ENCODE measurements around the gene AKAP6. TPM values are rescaled to one million over a fixed set of nuclear protein-coding genes. Genes with fewer than 3 reads are reported as not detected.

The AKAP6 gene
- total RNA-seq, 4 donors from 2014 or later = 4.1 to 34.4 (median 15.3) TPM

DNA sequence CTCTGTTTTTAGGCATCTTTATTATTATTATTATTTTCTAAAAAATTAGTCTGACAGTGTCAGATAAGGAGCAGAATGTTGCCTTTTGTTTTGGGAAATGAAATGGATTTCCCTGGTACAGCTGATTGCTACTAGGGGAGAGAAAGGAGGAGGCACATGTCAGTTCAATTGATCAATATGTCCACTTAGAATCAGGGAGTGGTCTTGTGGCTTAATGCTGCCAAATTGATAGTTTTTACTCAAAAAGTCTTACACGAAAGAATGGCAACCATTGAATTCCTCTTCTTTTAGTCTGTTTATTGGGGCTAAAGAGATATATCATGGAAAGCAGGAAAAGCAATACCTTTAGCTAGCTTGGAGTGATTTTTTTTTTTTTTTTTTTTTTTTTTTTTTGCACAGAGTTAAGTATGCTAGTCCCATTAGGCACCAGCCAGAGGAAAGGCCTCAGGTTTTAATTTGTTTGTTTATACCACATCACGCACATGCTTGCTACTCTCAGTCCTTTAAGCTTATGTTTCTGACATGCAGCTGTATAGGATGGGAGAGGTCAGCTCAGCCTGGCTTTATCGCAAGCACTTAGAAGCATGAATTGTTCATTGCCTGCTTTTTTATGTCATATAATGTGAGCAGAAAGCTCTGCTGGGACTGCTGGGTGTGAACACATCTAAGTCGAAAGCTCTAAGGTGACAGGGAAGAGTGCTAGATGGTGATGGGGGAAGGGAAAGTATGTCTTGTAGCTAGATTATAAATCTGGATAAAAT, 1.4 kb downstream of the AKAP6 start:
- Histone ChIP-seq H3K27ac (no peak overlapping the region), H3K4me3 (no peak overlapping the region), H3K4me1 (no peaks in the 10 kb centered on the region), H3K27me3 (no peaks in the 10 kb centered on the region), H3K9me3 (no peaks in the 10 kb centered on the region), H3K36me3 (no peaks in the 10 kb centered on the region)
- no peak for TF ChIP-seq POLR2A (IDR thresholded peaks at IDR 0.05)
- TF ChIP-seq, protein P1, sequence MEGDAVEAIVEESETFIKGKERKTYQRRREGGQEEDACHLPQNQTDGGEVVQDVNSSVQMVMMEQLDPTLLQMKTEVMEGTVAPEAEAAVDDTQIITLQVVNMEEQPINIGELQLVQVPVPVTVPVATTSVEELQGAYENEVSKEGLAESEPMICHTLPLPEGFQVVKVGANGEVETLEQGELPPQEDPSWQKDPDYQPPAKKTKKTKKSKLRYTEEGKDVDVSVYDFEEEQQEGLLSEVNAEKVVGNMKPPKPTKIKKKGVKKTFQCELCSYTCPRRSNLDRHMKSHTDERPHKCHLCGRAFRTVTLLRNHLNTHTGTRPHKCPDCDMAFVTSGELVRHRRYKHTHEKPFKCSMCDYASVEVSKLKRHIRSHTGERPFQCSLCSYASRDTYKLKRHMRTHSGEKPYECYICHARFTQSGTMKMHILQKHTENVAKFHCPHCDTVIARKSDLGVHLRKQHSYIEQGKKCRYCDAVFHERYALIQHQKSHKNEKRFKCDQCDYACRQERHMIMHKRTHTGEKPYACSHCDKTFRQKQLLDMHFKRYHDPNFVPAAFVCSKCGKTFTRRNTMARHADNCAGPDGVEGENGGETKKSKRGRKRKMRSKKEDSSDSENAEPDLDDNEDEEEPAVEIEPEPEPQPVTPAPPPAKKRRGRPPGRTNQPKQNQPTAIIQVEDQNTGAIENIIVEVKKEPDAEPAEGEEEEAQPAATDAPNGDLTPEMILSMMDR (IDR thresholded peaks at IDR 0.05) = no peak
- no peak for DNase-seq
- intact Hi-C loops (cut with DNase I; ENCODE audit: low total_unique reads) = no loop called here

DNA sequence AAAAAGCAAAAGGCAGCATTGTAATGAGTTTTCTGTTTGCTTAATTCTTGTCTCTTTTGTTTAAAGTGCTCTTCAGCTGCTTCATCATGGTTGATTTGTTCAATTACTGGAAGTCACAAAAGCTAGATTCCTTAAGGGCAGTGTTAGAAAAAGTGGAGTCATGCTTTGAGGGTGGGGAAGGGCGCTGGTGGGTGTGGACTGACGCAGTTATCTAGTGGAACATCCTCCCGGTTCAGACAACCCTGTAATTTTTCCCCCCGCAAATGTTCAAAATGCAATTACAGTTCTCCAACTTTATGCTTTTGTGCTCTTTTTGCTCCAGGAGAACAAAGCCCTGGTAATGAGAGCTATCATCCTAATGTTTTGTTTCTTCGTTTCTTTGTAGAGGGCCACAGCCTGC, 2.1 kb downstream of the AKAP6 start:
- TF ChIP-seq POLR2A (IDR thresholded peaks at IDR 0.05) = no peak
- TF ChIP-seq, protein P1 (IDR thresholded peaks at IDR 0.05) = no peak
- intact Hi-C loops (cut with DNase I; ENCODE audit: low total_unique reads) = no loop called here
- Histone ChIP-seq H3K36me3 (no peaks in the 10 kb centered on the region), H3K4me3 (no peak overlapping the region), H3K9me3 (no peaks in the 10 kb centered on the region), H3K4me1 (no peaks in the 10 kb centered on the region), H3K27ac (no peak overlapping the region), H3K27me3 (no peaks in the 10 kb centered on the region)
- DNase-seq = no peak

DNA sequence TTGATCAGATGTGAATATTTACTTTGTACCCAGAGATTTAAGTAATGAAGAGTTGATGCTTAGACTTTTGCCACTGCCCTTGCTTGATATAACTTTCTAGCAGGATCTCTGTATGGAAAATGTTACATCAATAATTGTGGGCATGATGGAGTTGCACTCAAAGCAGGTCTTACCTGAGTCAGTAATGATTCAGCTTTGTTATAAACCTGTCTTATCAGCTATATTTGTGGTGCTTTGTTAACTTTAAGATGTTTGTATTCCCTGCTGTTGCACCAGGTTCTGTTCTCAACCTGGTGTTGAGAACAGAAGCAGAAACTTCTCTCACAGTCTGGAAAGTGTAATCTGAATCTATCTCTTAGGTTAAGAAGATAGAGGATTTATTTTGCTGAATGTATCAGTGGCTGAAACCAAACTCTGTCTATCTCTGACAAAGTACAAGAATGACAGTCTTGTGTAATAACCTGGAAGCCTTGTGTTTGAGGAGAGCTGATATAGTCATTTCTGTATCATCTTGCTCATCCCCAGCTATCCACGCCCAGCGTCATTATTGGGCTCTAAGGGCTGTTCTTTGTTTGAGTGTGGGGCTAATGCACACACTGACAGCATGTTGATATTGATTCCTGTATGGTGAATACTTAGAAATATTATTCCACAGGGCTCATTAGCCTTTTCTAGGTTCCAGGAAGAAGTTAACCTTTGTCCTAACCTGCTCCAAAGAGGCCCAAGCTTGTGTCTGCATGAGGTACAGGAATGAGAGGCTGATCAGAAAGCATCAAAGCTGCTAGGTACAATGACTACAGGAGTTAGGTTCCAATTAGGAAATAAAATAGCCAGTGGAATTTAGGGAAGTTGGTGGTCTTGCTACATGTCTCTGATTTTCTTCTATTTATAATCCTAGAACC, 3.6 kb downstream of the AKAP6 start:
- TF ChIP-seq, protein P1 (IDR thresholded peaks at IDR 0.05) = no peak
- no peak for TF ChIP-seq POLR2A (IDR thresholded peaks at IDR 0.05)
- no peak overlapping the region for H3K27ac ChIP-seq

DNA sequence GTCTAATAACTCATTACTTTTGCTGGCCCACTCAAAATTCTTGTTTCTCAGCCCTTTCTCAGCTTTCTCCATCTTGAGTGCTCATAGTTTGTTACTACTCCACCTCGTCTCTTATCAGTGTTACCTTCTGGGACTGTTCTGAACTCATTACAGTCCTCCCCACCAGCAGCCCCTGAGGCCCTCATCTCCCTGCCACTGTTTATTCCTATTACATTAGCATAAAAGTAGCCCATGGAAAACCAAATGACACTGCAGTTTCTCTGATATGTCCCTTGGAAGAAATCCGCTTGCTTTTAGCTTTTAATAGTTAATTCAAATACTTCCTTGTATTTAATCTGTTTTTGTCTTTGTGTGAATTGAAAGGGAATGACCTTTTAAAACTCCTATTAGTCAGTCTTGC, 7.6 kb downstream of the AKAP6 start:
- Histone ChIP-seq H3K4me1 (no peaks in the 10 kb centered on the region), H3K9me3 (no peaks in the 10 kb centered on the region), H3K27ac (no peak overlapping the region), H3K36me3 (no peaks in the 10 kb centered on the region), H3K4me3 (no peak overlapping the region), H3K27me3 (no peaks in the 10 kb centered on the region)
- DNase-seq = no peak
- intact Hi-C loops (cut with DNase I; ENCODE audit: low total_unique reads) = no loop called here
- no peak for TF ChIP-seq POLR2A (IDR thresholded peaks at IDR 0.05)
- TF ChIP-seq, protein P1 (IDR thresholded peaks at IDR 0.05) = no peak

More for the DNA sequence above, 3.6 kb downstream of the AKAP6 start:
- no peak for DNase-seq
- no peaks in the 10 kb centered on the region for H3K4me1 ChIP-seq
- no peaks in the 10 kb centered on the region for H3K27me3 ChIP-seq
- H3K36me3 ChIP-seq = no peaks in the 10 kb centered on the region
- no peaks in the 10 kb centered on the region for H3K9me3 ChIP-seq
- intact Hi-C loops (cut with DNase I; ENCODE audit: low total_unique reads) = no loop called here
- H3K4me3 ChIP-seq = no peak overlapping the region

DNA sequence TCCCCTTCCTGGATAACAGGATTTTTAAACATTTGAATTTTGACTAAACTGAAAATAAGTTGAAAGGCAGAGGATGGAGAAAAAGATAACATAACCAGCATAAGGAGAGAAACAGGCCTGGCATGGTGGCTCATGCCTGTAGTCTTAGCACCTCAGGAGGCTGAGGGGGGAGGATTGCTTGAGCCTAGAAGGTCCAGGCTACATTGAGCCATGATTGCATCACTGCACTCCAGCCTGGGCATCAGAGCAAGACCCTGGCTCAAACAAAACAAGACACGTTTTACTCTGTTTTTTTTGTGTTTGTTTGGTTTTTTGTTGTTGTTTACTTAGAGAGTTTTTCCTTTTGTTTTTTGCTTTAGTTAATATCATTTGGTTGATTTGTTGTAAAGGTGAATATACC, 8.7 kb downstream of the AKAP6 start:
- Histone ChIP-seq H3K4me1 (no peaks in the 10 kb centered on the region), H3K9me3 (no peaks in the 10 kb centered on the region), H3K27me3 (no peaks in the 10 kb centered on the region), H3K4me3 (no peak overlapping the region), H3K27ac (no peak overlapping the region), H3K36me3 (no peaks in the 10 kb centered on the region)
- DNase-seq = no peak
- no peak for TF ChIP-seq POLR2A (IDR thresholded peaks at IDR 0.05)
- TF ChIP-seq, protein P1 (IDR thresholded peaks at IDR 0.05) = no peak
- intact Hi-C loops (cut with DNase I; ENCODE audit: low total_unique reads) = no loop called here
